ENCODE data around the gene ZNF14.

DNA sequence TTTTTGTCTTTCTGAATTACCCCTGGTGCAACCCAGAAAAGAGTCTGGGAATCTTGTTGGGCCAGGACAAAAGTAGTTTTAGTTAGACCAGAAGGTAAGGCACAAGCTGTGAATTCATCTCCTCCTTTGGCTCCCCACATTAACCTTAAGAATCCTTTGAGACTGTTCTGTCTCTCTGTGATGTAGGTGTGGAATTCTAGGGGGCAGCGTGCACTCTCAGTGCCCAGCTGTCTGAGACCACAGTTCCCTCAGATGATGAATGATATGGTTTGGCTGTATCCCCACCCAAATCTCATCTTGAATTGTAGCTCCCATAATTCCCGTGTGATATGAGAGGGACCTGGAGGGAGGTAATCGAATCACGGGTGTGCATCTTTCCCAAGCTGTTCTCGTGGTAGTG, 44.8 kb upstream of the ZNF14 start:
- TF ChIP-seq, protein P1, sequence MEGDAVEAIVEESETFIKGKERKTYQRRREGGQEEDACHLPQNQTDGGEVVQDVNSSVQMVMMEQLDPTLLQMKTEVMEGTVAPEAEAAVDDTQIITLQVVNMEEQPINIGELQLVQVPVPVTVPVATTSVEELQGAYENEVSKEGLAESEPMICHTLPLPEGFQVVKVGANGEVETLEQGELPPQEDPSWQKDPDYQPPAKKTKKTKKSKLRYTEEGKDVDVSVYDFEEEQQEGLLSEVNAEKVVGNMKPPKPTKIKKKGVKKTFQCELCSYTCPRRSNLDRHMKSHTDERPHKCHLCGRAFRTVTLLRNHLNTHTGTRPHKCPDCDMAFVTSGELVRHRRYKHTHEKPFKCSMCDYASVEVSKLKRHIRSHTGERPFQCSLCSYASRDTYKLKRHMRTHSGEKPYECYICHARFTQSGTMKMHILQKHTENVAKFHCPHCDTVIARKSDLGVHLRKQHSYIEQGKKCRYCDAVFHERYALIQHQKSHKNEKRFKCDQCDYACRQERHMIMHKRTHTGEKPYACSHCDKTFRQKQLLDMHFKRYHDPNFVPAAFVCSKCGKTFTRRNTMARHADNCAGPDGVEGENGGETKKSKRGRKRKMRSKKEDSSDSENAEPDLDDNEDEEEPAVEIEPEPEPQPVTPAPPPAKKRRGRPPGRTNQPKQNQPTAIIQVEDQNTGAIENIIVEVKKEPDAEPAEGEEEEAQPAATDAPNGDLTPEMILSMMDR (IDR thresholded peaks at IDR 0.05), result no peak
- TF ChIP-seq POLR2A (IDR thresholded peaks at IDR 0.05), result no peak
